IPS DF 4.7 (cell line): ENCODE results near the gene NSD1.
"Not testable (repeated sequence)": the region's sequence is repeated elsewhere in the genome, so short reads cannot be mapped to it uniquely, and the experiment has no call there.

Source experiments
- DNase-seq: peaks from one replicate; pipeline ENCODE4 v3.0.0-alpha.2; 2013; ENCODE audit warnings: low spot score; ENCODE audit errors: extremely low read depth

The NSD1 gene

GRCh38 chr5:177130211-177131018, 3.2 kb upstream of the NSD1 start:
- no peak for DNase-seq

- DNase-seq: no peak
Observed at GRCh38 chr5:177131019-177131320, 2.6 kb upstream of the NSD1 start.

GRCh38 chr5:177131352-177132135, 2.0 kb upstream of the NSD1 start:
- no peak for DNase-seq

GRCh38 chr5:177132136-177133095, 1.2 kb upstream of the NSD1 start:
- DNase-seq: no peak

GRCh38 chr5:177133853-177134696, 502 bp downstream of the NSD1 start:
- no peak for DNase-seq

- no peak for DNase-seq
Observed at GRCh38 chr5:177134697-177135225, 1.2 kb downstream of the NSD1 start.

- DNase-seq: no peak
Observed at GRCh38 chr5:177140312-177140711, 6.7 kb downstream of the NSD1 start.

- DNase-seq: no peak
Observed at GRCh38 chr5:177141496-177141895, 7.9 kb downstream of the NSD1 start.

- DNase-seq: no peak
Observed at GRCh38 chr5:177142098-177142611, 8.6 kb downstream of the NSD1 start.

GRCh38 chr5:177142778-177143177, 9.2 kb downstream of the NSD1 start:
- no peak for DNase-seq

- no peak for DNase-seq
Observed at GRCh38 chr5:177146891-177147638, 13.5 kb downstream of the NSD1 start.

- not testable (repeated sequence) for DNase-seq
Observed at GRCh38 chr5:177150061-177150460, 16.5 kb downstream of the NSD1 start.

GRCh38 chr5:177154003-177154643, 20.6 kb downstream of the NSD1 start:
- DNase-seq: no peak

GRCh38 chr5:177162379-177162778, 28.8 kb downstream of the NSD1 start:
- DNase-seq: no peak

GRCh38 chr5:177163500-177163899, 29.9 kb downstream of the NSD1 start:
- DNase-seq: no peak

GRCh38 chr5:177169271-177169670, 35.7 kb downstream of the NSD1 start:
- no peak for DNase-seq

- DNase-seq: no peak
Observed at GRCh38 chr5:177171961-177172360, 38.4 kb downstream of the NSD1 start.

GRCh38 chr5:177175336-177175735, 41.8 kb downstream of the NSD1 start:
- no peak for DNase-seq

GRCh38 chr5:177176175-177176711, 42.7 kb downstream of the NSD1 start:
- no peak for DNase-seq
